ENCODE measurements around the gene KDELR1.

Gene KDELR1

GRCh38 chr19:48370955-48371354, 20.4 kb downstream of the KDELR1 start:
- no peak for DNase-seq

DNA sequence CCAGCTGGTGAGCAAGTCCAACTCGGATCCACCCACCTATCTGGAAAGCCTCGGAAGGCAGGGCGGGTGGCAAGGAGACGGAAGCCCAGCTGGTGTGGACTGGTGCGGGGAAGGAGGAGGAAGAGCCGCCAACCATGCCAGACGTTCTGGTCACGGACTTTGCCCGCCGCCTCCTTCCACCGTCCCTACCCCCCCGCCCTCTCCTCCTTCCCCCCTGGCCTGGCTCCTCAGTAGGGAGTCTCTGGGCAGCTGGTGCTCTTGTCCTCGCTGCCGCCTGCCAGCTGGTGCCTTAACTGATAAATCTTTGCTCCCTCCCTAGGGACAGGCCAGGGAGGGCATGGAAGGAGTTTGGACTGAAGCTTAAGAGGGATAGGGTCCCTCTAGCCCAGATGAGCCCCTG, 22.4 kb downstream of the KDELR1 start:
- DNase-seq, result no peak

GRCh38 chr19:48367855-48368254, 23.5 kb downstream of the KDELR1 start:
- DNase-seq, result no peak

GRCh38 chr19:48365602-48366001, 25.7 kb downstream of the KDELR1 start:
- DNase-seq, result no peak

- DNase-seq, result no peak
Measured at GRCh38 chr19:48364598-48365348, 26.6 kb downstream of the KDELR1 start.

DNA sequence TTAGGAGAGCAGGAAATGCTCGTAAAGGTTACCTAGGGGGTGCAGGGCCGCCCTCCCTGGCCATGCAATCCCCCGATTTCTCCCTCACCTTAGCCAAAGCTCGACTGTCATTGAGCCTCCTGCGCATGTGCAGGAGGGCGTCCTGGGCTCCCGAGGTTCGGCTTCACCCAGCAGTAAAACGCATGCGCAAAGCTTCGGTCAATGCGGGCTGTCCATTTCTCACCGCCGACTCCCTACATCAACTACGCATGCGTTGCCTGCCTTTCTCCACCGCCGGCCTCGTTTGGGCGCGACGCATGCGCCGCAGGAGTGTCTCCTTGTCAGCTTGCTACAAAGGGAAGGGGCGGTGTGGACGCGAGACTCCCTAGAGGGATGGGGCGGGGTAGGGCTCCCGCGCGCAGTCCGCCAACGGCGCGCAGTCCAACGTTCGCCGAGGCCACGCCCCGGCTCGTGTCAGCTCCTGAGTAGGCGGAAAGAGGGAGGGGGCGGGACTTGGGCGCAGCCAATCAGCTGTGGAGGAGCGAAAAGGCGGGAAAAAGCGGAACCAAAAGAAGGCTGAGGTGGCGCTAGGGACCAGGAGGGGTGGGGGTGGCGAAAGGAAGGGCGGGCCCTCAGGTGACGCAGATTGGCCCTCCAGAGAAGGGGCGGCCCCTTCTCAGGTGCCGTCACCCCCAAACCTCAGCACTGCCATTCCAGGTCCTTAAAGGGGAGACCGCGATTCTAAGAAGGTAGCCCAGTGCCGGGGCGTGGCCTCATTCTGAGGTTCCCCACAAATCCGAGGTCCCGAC, 27.3 kb downstream of the KDELR1 start, which contains the start of the genes SYNGR4 and TMEM143:
Gene SYNGR4 (plus strand): TSS at position 558 of the 788 bp plus-strand sequence. CDS start 1,476 bp downstream, outside the sequence.
Gene TMEM143 (minus strand): TSS at position 131 of the 788 bp plus-strand sequence. CDS start 20 bp downstream, at position 111.
- DNase-seq, result peak; percentile 96

DNA sequence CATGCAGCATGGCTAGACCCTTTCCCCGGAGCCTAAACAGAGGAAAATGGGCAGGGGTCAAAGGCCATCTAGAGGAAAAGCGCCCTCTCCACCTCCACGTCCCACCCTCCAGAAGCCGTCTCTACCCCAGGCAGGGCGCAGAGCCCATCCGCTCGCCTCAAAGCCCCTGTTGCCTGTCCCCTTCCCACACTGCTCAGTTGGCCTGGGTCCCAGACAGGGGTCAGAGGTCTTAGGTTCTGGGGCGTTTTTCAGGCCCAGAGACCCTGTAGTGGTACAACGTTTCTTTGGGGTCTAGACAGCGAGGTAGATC, 27.9 kb downstream of the KDELR1 start:
- peak; percentile 44 for DNase-seq

- DNase-seq, result peak; percentile 83
Measured at GRCh38 chr19:48362716-48363499, 28.4 kb downstream of the KDELR1 start.

GRCh38 chr19:48361912-48362311, 29.4 kb downstream of the KDELR1 start:
- no peak for DNase-seq

DNA sequence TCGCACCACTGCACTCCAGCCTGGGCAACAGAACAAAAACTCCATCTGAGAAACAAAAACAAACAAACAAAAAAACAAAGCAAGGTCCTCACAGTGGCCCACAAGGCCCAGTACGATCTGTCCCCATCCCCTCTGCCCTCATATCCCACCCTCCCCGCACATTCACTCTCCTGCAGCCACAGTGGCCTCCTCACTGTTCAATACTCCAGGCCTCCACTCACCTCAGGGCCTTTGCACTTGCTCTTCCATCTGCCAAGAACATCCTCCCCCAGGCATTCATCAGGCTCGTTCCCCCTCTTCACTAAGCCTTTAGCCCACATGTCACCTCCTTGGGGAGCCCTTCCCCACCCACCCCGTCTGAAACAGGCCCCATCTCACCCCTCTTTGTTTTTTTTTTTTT, 32.2 kb downstream of the KDELR1 start:
- DNase-seq, result no peak

DNA sequence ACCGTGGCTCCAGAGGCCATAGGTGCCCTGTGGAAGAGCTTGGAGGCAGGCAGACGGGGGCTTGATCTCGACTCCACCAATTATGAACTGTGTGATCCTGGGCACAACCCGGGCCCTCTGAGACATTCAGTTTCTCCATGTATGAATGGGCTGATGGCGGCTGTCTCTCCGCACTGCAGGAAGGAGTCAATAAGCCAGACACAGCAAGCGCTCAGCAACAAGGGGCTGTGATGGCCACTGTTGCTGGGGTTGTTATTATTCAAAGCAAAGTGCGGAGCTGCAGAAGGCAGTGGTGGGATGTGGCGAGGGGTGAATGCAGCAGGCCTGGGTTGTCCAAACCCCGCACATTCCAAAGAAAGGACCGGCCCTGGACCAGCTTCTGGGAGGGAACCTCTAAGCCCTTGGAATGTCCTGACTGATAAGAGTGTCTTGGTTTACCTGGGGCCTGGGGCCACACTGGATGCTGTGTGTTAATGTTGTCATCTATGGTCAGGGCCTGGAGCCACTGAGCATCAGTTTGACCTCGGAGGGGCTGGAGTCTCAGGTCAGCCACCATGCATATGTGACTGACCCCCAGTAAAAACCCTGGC, 35.9 kb downstream of the KDELR1 start:
- no peak for DNase-seq

- no peak for DNase-seq
Measured at GRCh38 chr19:48354332-48354992, 36.9 kb downstream of the KDELR1 start.

GRCh38 chr19:48353677-48354076, 37.7 kb downstream of the KDELR1 start:
- no peak for DNase-seq

GRCh38 chr19:48351341-48351752, 40.0 kb downstream of the KDELR1 start:
- peak; percentile 66 for DNase-seq

- DNase-seq, result no peak
Measured at GRCh38 chr19:48350856-48351255, 40.5 kb downstream of the KDELR1 start.

DNA sequence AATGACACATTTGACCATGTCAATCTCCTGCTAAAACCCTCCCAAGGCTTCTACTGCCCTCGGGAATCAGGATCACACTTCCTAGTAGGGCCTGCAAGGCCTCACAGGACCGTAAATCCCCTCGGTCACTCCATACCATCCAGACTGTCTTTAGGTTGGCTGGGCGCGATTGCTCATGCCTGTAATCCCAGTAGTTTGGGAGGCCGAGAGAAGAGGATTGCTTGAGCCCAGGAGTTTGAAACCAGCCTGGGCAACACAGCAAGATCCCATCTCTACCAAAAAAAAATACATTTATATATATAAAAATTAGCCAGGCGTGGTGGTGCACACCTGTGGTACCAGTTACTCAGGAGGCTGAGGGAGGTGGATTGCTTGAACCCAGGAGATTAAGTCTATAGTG, 42.6 kb downstream of the KDELR1 start:
- no peak for DNase-seq

DNA sequence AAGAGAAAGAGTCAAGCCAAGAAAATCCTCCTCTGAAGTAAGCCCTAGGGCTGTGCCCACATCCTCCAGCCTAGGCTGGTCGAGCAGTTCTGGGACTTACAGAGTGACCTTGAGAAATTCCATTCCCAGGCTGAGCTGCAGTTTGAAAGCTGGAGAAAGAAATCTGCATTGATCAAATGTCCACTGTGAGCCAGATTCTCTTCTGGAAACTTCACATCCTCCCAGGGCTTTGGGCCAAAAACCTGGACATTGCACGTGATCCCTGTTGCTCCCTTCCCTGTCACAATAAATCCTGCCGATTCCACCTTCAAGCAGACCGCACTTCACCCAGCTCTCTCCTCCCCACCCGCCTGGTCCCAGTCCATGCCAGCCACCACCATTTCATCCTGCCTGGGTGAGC, 43.3 kb downstream of the KDELR1 start:
- DNase-seq, result no peak

- no peak for DNase-seq
Measured at GRCh38 chr19:48346191-48346590, 45.2 kb downstream of the KDELR1 start.

DNA sequence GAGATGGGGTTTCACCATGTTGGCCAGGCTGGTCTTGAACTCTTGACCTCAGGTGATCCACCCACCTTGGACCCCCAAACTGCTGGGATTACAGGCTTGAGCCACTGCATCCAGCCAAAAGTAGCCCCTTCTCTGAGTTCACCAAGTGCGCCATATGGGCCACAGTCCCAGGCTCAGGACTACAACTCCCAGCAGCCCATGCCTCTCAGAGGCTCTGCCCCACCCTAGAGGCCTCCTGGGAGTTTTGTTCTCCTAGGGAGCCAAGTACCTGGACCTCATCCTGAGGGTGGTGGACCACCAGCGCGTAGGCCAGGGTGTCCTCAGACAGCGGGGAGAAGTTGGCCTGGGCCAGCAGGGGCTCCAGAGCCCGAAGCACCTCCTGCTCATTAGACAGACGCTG, 46.5 kb downstream of the KDELR1 start:
- DNase-seq, result no peak

- no peak for DNase-seq
Measured at GRCh38 chr19:48342841-48343540, 48.4 kb downstream of the KDELR1 start.

DNA sequence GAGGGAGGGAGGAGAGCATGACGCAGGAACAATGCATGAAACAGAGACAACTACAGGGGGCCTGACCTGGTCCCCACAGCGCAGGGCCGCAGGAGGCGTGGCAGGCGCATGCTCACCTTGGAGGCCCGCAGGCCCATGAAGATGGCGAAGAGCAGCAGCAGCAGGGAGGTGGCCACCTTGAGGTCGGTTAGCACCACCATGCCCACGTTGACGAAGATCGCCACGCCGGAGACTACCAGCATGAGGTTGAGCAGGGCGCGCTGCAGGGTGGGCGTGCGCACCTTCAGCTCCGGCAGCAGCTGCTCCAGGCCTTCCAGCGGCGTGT, 49.0 kb downstream of the KDELR1 start:
- no peak for DNase-seq
